HG03139 (cell line): ENCODE data around the gene ETFB.

ENCODE experiments used
- ATAC-seq: cut with Tn5 transposase; IDR thresholded peaks from one replicate; pipeline ENCODE4 v1.9.1; 2021; ENCODE audit not compliant: unreplicated experiment

The ETFB gene

DNA sequence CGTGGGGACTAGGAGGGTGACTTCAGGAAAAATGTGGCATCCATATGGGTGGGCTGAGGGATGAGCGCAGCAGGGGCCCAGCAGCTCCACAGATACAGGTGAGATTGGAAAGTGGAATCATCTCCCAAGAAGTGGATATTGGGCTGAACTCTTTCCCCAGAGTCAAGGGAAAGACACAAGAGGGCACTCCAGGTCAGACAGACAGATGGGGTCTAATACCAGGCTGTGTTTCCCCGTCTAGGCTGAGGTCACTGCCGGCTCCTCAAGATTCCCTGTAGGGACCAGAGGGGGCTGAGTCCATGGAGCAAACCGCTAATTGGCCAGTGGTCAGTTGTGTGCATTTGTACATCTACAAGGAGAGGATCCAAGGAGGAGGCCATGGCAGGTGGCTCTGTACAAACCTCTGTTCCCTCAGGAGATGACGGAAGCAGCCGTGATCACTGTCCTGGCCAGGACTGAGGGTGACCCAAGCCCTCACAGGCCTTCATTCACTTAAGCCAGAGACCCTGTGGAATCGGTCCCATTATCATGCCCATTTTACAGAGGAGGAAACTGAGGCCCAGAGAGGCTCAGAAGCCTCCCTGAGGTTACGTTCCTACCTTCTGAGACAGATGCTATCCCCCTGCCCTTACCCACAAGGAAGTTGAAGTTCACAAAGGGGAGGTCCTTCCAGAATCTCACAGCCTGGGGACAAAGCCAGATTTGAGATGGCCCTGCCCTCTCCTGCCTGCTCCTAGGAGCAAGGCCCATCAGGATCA is 69.7 kb downstream of the ETFB start:
- ATAC-seq: no peak

DNA sequence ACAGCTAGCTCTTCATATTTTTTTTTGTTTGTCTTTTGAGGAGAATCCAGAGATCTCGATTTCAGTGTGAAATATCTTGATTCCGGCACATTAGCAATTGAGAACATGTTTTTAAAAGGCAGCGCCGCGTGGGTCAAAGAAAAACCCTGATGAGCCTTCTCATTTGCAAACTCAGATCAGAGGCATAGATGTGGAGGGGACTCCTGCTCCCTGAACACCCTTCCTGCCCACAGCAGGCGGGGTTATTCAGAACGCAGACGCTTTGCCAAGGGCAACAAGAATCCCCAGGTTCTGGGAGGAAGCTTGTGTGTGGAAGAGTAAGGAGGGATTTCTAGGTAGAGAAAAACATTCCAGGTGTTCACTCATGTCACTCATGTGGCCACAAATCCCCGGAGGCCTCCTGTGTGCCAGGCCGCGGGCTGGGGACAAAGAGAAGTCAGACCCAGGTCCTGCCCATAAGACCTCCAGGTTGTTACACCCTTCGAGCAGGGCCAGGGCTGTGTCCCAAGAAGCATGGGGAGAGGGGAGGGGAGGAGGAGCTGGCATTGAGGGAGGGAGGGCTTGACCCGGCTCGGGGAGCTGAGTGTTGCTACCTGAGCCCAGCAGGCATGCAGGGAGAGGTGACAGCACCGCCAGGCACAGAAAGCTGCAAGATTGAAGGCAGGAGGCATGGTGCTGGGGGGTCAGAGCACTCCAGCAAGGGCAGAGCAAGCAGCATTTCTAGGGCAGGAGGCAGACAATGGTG is 70.6 kb downstream of the ETFB start:
- no peak for ATAC-seq
